Eye (tissue), 1 donor: ENCODE results near the gene ATP5MC3.
A peak's percentile ranks its signal among the peaks of the same experiment; 100 is the strongest.

Experiments
- DNase-seq: peaks from one replicate; pipeline ENCODE4 v3.0.0-alpha.2; 2015

The ATP5MC3 gene

GRCh38 chr2:175167792-175168563 lies 13.5 kb downstream of the ATP5MC3 start, which contains the start of gene ATF2:
TSS of gene ATF2 (minus strand) at chr2:175168203. CDS start at chr2:175136443, 31,760 bp downstream.
- peak; percentile 100 for DNase-seq

DNA sequence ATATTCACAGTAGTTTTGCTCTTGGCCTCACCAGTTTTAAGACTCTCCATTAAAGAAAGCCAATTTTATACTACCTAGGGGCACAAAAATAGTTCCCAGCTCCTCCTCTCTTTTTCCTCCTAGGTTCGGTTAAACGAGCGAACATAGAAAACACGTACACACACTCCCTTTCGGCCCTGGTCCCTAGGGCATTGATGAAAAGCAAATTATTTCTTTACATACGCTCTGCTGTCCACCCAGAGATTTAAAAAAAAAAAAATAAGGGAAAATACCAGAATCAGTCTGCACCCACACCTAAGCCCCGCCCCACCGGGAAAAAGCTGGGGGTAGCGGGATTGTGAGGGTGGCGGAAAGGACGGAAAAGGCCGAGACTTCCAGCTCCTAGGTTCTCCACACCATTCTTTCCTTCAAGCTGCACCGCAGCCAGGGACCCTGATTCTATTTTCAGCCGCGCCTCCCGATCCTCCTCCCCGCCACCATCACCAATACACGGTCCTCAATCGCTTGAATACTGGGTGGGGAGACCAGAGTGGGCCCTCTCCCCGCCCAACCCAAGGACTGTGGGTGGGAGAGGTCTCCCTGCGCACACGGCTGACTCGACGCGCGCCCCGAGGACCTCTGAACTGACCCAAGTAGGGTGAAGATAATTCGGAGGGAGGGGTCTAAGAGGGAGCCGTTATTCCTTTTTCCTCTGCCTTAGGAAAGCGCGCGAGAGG lies 14.3 kb downstream of the ATP5MC3 start:
- no peak for DNase-seq

DNA sequence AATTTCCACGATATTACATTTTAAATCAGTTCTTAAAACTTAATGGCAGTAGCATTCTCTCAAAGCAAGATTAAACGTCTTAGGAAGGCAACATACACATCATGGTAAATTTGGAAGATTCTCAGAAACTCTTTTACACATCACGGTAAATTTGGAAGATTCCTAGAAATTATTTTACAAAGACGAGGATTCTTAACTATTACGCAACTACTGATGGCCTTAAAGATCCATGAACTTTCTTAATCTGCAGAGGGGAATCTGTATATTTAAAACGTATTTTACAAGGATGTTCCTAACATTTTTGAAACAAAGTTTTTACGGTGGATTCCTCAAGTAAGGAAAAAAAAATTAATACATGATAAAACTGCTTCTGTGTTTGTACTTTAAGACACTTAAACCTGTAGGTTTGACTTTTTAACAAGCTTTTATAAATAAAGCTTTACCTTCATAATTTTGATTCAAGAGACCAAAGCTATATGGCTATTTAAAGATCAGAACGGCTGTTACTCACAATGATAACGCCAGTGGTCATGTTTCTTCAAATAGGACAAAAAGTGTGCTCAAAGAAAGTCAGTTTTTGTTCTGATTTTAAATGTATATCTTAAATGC lies 15.2 kb downstream of the ATP5MC3 start:
- peak; percentile 7 for DNase-seq

GRCh38 chr2:175164235-175164634 lies 17.3 kb downstream of the ATP5MC3 start:
- DNase-seq, result no peak

DNA sequence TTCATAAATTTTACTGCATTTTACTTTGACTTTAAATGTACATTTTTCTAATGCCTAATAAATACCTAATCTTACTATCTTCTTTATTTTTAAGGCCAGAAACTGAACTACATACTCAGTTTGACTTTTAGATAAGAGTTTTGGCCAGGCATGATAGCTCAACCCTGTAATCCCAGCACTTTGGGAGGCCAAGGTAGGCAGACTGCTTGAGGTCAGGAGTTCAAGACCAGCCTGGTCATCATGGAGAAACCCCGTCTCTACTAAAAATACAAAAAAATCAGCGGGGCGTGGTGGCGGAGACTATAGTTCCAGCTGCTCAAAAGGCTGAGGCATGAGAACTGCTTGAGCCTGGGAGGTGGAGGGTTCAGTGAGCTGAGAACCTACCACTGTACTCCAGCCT lies 22.6 kb downstream of the ATP5MC3 start:
- no peak for DNase-seq

GRCh38 chr2:175156534-175156933 lies 25.0 kb downstream of the ATP5MC3 start:
- no peak for DNase-seq

- no peak for DNase-seq
Observed at GRCh38 chr2:175154661-175155082, 26.8 kb downstream of the ATP5MC3 start.

DNA sequence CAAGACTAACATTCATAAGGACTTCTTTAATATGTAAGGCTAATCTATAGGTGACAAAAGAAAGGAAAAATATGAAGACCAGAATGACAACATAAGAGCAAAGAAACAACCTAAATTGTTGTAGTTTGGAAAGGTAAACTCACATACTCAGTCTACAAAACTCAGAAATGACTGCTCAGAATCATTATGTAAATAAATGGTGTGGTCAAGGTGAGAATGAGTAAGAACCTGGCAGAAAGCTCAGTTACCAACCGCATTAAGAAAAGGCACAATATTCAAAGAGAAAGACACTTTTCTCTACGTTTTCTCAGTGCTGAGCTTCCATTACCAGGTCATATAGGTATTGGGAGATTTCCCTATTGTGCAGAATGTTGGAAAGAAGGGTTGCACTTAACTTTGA lies 29.3 kb downstream of the ATP5MC3 start:
- no peak for DNase-seq

- no peak for DNase-seq
Observed at GRCh38 chr2:175151791-175152190, 29.7 kb downstream of the ATP5MC3 start.

DNA sequence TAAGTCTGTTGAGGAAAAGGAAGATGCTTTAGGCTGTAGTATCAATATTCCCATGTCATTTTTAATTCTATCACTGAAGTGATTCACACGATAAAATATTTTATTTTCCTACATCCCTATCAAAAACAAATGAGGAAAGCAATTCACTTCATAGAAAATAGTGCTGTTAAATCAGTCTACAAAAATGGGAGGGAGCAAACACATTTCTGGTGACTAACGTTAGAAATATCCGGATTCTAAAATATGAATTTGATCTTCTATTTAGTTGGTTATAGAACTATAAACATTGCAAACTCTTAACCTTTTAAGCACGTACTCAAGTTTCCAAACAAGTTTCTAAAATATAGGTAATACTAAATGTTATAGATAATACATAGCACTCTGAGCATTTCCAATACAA lies 34.3 kb downstream of the ATP5MC3 start:
- DNase-seq, result no peak

DNA sequence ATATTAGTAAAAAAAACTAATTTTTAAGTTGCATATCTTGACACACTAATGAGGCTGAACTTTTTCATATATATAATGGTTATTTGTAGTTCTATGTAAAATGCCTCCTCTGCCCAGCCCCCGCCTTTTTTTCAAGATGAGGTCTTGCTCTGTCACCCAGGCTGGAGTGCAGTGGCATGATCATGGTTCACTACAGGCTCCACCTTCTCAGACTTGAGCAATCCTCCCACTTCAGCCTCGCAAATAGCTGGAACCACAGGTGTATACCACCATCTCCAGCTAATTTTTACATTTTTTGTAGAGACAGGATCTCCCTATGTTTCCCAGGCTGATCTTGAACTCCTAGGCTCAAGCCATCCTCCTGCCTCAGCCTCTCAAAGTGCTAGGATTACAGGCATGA lies 37.8 kb downstream of the ATP5MC3 start:
- no peak for DNase-seq

- no peak for DNase-seq
Observed at GRCh38 chr2:175143191-175143590, 38.3 kb downstream of the ATP5MC3 start.

DNA sequence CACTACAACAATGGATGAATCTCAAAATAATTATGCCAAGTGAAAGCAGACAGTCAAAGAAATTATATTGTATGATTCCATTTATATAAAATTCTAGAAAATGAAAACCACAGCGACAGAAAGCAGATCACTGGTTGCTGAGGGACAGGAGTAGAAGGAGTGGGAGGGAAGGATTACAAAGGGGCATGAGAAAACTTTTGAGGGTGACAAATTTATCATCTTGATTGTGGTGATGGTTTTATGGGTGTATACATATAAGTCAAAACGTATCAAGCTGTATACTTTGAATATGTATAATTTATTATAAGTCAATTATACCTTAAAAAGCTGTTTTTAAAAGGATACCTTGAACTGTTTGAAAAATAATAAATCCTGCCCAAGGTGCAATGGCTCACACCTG lies 41.2 kb downstream of the ATP5MC3 start:
- no peak for DNase-seq

- DNase-seq, result no peak
Observed at GRCh38 chr2:175137793-175138192, 43.7 kb downstream of the ATP5MC3 start.

- DNase-seq, result no peak
Observed at GRCh38 chr2:175136334-175137215, 44.9 kb downstream of the ATP5MC3 start.

DNA sequence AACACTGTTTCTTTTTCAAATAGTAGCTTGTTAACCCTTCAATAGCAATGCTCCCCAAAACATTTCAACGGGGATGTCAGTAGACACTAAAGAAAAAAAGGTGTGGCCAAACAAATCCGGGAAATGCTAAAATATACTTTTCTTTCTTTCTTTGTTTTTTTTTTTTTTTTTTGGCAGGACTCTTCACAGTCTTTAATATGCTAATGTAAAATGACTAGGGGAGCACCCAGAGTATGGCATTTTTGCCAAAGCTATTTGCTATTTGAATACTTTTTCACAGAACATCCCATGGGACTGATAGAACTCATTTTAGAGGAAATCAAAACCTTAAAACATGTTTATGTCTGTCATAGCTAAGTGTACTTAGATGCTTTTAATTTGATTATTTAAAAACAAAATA lies 45.6 kb downstream of the ATP5MC3 start:
- no peak for DNase-seq

DNA sequence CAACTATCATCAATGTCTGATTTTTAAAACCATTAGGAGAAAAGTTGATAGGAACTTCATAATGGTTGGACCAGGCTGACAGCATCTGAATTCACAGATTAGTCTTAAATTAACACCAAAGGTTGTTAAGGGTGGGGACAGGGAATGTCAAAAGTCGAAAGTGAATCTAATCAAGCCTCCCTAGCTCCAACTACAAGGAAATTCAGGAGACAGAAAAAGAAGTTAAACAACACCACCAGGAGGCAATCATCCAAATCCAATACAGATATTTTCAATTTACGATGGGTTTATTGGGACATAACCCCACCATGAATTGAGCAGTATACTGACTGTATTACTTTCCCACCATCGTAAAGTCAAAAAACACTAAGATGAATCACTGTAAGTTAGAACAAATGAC lies 46.3 kb downstream of the ATP5MC3 start:
- no peak for DNase-seq

- DNase-seq, result no peak
Observed at GRCh38 chr2:175131252-175131651, 50.3 kb downstream of the ATP5MC3 start.

GRCh38 chr2:175126661-175127060 lies 54.8 kb downstream of the ATP5MC3 start:
- no peak for DNase-seq
